ENCODE results near the gene FIGN.

FIGN gene

DNA sequence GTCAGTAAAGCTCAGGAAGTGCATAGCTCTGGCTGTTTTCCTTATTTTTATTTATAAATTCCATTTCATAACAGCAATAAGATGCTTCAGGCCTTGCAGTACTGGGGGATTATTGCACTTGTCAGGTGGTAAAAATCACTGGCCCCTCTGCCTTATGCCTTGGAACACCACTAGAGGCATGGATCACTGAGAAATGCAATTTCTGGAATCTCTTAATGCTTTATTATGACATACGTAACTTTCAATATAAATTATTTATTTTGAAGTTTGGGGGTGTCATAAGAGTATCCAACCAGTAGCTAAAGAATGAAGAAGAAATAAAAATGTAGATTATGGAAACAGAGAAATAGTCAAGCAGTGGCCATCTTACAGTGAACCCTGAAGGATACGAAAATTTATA, 183.1 kb downstream of the FIGN start:
- no peak for DNase-seq

DNA sequence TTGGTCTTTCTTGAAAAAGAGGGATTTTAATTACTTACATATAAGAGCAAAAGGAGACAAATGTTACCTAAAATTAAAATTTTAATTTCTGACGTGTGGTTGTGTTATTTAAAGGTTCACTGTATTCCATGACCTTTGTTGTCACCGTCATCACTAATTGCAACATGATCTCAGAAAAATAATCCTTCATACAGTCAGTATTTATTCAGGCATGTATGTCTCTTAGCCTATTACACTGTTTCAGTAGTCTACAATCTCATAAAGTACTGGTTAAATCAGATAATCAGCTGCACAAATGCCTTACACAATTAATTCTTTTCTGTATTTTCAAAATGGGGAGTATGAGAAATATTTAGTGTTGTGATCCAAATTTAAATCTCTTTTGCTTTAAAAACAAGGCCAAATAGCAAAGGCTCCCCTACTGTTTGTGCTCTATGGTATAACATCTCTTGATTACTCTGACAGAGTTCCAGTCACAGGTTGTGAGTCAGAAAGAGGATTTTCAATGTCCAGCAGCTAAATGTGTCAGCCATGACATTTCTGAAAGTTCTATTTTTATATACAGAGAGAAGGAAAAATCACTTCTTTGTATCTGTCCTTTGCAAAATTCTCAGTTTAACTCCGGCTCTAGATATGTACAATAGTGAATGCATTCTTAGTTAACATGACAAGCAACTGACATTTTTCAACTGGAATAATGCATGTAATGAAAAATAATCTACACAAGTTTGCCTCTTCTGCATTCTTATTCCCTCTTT, 184.0 kb downstream of the FIGN start:
- DNase-seq: no peak

DNA sequence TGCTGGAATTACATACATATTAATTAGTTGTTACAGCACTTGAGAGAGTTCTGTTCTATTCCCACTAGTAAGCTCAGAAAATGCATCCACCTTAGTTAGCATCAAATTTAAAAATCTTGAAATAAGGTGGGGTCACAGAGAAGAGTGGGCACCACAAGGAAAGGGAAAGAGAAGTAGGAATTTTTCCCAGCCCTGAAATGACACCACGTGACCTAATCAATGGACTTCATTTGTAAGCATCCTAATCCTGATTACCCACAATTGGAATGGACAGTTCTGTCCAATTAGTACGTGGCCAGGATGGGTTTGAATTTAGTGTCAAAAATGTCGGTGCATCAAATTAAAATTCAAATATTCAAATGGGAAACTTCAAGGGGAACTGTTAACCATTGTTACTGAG, 186.8 kb downstream of the FIGN start:
- no peak for DNase-seq

Measured in activated CD4-positive, CD25-positive, alpha-beta regulatory T cell (primary cell).